Measurements from ENCODE around the gene PDGFC.

GRCh38 chr4:156933633-156934258, 37.9 kb downstream of the PDGFC start:
- TF ChIP-seq, protein P1, sequence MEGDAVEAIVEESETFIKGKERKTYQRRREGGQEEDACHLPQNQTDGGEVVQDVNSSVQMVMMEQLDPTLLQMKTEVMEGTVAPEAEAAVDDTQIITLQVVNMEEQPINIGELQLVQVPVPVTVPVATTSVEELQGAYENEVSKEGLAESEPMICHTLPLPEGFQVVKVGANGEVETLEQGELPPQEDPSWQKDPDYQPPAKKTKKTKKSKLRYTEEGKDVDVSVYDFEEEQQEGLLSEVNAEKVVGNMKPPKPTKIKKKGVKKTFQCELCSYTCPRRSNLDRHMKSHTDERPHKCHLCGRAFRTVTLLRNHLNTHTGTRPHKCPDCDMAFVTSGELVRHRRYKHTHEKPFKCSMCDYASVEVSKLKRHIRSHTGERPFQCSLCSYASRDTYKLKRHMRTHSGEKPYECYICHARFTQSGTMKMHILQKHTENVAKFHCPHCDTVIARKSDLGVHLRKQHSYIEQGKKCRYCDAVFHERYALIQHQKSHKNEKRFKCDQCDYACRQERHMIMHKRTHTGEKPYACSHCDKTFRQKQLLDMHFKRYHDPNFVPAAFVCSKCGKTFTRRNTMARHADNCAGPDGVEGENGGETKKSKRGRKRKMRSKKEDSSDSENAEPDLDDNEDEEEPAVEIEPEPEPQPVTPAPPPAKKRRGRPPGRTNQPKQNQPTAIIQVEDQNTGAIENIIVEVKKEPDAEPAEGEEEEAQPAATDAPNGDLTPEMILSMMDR (conservative IDR thresholded peaks at IDR 0.05), result no peak
- TF ChIP-seq EZH2 (IDR thresholded peaks at IDR 0.05; ENCODE audit: low read depth), result no peak

All from PC-9 (cell line).